ENCODE measurements around the gene CCDC57. TPM values are rescaled to one million over a fixed set of nuclear protein-coding genes. Genes with fewer than 3 reads are reported as not detected.

Gene CCDC57
- total and polyA plus RNA-seq, 9 of the 15 experiments (the other 6 are each of a cell fraction or from before 2014, with no cell fraction given) = 0.83 to 36.2 (median 13.6) TPM

DNA sequence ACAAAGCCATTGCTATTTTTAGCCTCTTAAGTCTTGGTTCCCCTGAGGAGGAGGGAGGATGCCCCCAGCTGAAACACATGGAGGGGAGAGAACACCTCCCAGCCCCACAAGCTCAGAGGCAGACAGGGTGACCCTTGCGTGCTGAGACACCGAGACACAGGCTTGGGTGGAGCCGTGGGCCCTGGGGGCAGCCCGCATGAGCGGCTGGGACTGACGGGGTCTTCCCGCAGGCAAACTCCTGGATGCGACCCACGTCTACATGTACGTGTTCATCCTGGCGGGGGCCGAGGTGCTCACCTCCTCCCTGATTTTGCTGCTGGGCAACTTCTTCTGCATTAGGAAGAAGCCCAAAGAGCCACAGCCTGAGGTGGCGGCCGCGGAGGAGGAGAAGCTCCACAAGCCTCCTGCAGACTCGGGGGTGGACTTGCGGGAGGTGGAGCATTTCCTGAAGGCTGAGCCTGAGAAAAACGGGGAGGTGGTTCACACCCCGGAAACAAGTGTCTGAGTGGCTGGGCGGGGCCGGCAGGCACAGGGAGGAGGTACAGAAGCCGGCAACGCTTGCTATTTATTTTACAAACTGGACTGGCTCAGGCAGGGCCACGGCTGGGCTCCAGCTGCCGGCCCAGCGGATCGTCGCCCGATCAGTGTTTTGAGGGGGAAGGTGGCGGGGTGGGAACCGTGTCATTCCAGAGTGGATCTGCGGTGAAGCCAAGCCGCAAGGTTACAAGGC, 26.0 kb upstream of the CCDC57 start (continued):
- TF ChIP-seq ZNF511 (CRISPR knock-in tag; IDR thresholded peaks at IDR 0.05) (no peak), SMARCA5 (IDR thresholded peaks at IDR 0.05) (no peak), STAG1 (CRISPR knock-in tag; IDR thresholded peaks at IDR 0.05; ENCODE audit: borderline replicate concordance) (no peak), SP2 (IDR thresholded peaks at IDR 0.05; ENCODE audit: extremely low read depth, low read depth, low read length, poor library complexity, severe bottlenecking) (no peak), SMARCA4 (IDR thresholded peaks at IDR 0.05) (0 out of 2 replicates have a peak, but pooled peaks have one; percentile 36), HMBOX1 (IDR thresholded peaks at IDR 0.05) (no peak), GABPA (tag; conservative IDR thresholded peaks at IDR 0.05; ENCODE audit: low read depth) (peak; percentile 75), ELF4 (CRISPR knock-in tag; IDR thresholded peaks at IDR 0.05) (0 out of 2 replicates have a peak, but pooled peaks have one; percentile 61), SRSF1 (IDR thresholded peaks at IDR 0.05; ENCODE audit: low read depth, low read length) (no peak), SP1 (CRISPR knock-in tag; IDR thresholded peaks at IDR 0.05) (peak; percentile 65; the same call in 1 of the 2 replicates), NONO (IDR thresholded peaks at IDR 0.05; ENCODE audit: low read depth in 2 of 2, low read length in 1 of 2) (no peak)
- TF ChIP-seq, protein P1, sequence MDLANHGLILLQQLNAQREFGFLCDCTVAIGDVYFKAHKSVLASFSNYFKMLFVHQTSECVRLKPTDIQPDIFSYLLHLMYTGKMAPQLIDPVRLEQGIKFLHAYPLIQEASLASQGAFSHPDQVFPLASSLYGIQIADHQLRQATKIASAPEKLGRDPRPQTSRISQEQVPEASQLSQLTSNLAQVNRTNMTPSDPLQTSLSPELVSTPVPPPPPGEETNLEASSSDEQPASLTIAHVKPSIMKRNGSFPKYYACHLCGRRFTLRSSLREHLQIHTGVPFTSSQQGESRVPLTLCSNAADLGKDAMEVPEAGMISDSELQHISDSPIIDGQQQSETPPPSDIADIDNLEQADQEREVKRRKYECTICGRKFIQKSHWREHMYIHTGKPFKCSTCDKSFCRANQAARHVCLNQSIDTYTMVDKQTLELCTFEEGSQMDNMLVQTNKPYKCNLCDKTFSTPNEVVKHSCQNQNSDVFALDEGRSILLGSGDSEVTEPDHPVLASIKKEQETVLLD (IDR thresholded peaks at IDR 0.05) = peak; percentile 41; the same call in 1 of the 2 replicates
- TF ChIP-seq, protein P2, sequence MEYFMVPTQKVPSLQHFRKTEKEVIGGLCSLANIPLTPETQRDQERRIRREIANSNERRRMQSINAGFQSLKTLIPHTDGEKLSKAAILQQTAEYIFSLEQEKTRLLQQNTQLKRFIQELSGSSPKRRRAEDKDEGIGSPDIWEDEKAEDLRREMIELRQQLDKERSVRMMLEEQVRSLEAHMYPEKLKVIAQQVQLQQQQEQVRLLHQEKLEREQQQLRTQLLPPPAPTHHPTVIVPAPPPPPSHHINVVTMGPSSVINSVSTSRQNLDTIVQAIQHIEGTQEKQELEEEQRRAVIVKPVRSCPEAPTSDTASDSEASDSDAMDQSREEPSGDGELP (CRISPR knock-in tag; IDR thresholded peaks at IDR 0.05; ENCODE audit: borderline replicate concordance) = peak; percentile 65; the same call in 1 of the 2 replicates
- TF ChIP-seq, protein P3, sequence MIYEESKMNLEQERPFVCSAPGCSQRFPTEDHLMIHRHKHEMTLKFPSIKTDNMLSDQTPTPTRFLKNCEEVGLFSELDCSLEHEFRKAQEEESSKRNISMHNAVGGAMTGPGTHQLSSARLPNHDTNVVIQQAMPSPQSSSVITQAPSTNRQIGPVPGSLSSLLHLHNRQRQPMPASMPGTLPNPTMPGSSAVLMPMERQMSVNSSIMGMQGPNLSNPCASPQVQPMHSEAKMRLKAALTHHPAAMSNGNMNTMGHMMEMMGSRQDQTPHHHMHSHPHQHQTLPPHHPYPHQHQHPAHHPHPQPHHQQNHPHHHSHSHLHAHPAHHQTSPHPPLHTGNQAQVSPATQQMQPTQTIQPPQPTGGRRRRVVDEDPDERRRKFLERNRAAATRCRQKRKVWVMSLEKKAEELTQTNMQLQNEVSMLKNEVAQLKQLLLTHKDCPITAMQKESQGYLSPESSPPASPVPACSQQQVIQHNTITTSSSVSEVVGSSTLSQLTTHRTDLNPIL (CRISPR knock-in tag; IDR thresholded peaks at IDR 0.05) = no peak
- TF ChIP-seq, protein P4, sequence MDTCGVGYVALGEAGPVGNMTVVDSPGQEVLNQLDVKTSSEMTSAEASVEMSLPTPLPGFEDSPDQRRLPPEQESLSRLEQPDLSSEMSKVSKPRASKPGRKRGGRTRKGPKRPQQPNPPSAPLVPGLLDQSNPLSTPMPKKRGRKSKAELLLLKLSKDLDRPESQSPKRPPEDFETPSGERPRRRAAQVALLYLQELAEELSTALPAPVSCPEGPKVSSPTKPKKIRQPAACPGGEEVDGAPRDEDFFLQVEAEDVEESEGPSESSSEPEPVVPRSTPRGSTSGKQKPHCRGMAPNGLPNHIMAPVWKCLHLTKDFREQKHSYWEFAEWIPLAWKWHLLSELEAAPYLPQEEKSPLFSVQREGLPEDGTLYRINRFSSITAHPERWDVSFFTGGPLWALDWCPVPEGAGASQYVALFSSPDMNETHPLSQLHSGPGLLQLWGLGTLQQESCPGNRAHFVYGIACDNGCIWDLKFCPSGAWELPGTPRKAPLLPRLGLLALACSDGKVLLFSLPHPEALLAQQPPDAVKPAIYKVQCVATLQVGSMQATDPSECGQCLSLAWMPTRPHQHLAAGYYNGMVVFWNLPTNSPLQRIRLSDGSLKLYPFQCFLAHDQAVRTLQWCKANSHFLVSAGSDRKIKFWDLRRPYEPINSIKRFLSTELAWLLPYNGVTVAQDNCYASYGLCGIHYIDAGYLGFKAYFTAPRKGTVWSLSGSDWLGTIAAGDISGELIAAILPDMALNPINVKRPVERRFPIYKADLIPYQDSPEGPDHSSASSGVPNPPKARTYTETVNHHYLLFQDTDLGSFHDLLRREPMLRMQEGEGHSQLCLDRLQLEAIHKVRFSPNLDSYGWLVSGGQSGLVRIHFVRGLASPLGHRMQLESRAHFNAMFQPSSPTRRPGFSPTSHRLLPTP (IDR thresholded peaks at IDR 0.05; ENCODE audit: borderline replicate concordance, extremely low read depth, insufficient read length) = no peak
